ENCODE results near the gene LRRFIP1. TPM values are rescaled to one million over a fixed set of nuclear protein-coding genes. Genes with fewer than 3 reads are reported as not detected.

LRRFIP1 gene
- total and polyA plus RNA-seq, 2 donors = 77.5 to 120 TPM

GRCh38 chr2:237618449-237618848, 8.9 kb upstream of the LRRFIP1 start:
- H3K4me1 ChIP-seq (ENCODE audit: insufficient read depth) = no peaks in the 10 kb centered on the region
- WGBS = 83% methylated on average over 2 of the region's 2 CpGs
- H3K4me3 ChIP-seq (ENCODE audit: low read depth, low read length) = no peak overlapping the region
- no peak overlapping the region for H3K27ac ChIP-seq (ENCODE audit: low read depth)
- no peaks in the 10 kb centered on the region for H3K36me3 ChIP-seq (ENCODE audit: insufficient read depth)
- no peak for DNase-seq (ENCODE audit: extremely low spot score)

- H3K27ac ChIP-seq (ENCODE audit: low read depth) = no peak overlapping the region
- H3K4me1 ChIP-seq (ENCODE audit: insufficient read depth) = no peaks in the 10 kb centered on the region
- 81% methylated on average over 13 of the region's 13 CpGs for WGBS
- H3K36me3 ChIP-seq (ENCODE audit: insufficient read depth) = no peaks in the 10 kb centered on the region
- no peak for DNase-seq (ENCODE audit: extremely low spot score)
- no peak overlapping the region for H3K4me3 ChIP-seq (ENCODE audit: low read depth, low read length)
These were observed 3.7 kb upstream of the LRRFIP1 start for GRCh38 chr2:237623428-237624403.

GRCh38 chr2:237624565-237624964, 2.8 kb upstream of the LRRFIP1 start:
- H3K27ac ChIP-seq (ENCODE audit: low read depth) = no peak overlapping the region
- WGBS = 90% methylated on average over 6 of the region's 6 CpGs
- no peaks in the 10 kb centered on the region for H3K36me3 ChIP-seq (ENCODE audit: insufficient read depth)
- H3K4me3 ChIP-seq (ENCODE audit: low read depth, low read length) = no peak overlapping the region
- no peaks in the 10 kb centered on the region for H3K4me1 ChIP-seq (ENCODE audit: insufficient read depth)
- DNase-seq (ENCODE audit: extremely low spot score) = no peak

GRCh38 chr2:237625216-237625705, 2.1 kb upstream of the LRRFIP1 start:
- Histone ChIP-seq H3K4me3 (ENCODE audit: low read depth, low read length) (no peak overlapping the region), H3K36me3 (ENCODE audit: insufficient read depth) (no peaks in the 10 kb centered on the region), H3K4me1 (ENCODE audit: insufficient read depth) (no peaks in the 10 kb centered on the region), H3K27ac (ENCODE audit: low read depth) (no peak overlapping the region)
- WGBS = 78% methylated on average over 10 of the region's 10 CpGs
- DNase-seq (ENCODE audit: extremely low spot score) = no peak

GRCh38 chr2:237625777-237626176, 1.6 kb upstream of the LRRFIP1 start:
- Histone ChIP-seq H3K4me1 (ENCODE audit: insufficient read depth) (no peaks in the 10 kb centered on the region), H3K36me3 (ENCODE audit: insufficient read depth) (no peaks in the 10 kb centered on the region), H3K27ac (ENCODE audit: low read depth) (no peak overlapping the region), H3K4me3 (ENCODE audit: low read depth, low read length) (no peak overlapping the region)
- DNase-seq (ENCODE audit: extremely low spot score) = no peak
- WGBS = 36% methylated on average over 6 of the region's 6 CpGs

GRCh38 chr2:237626813-237627440, 460 bp upstream of the LRRFIP1 start:
- Histone ChIP-seq H3K27ac (ENCODE audit: low read depth) (no peak overlapping the region), H3K4me1 (ENCODE audit: insufficient read depth) (no peaks in the 10 kb centered on the region), H3K36me3 (ENCODE audit: insufficient read depth) (no peaks in the 10 kb centered on the region), H3K4me3 (ENCODE audit: low read depth, low read length) (peak overlapping the region; percentile 63)
- DNase-seq (ENCODE audit: extremely low spot score) = no peak
- WGBS = 25% methylated on average over 54 of the region's 54 CpGs

GRCh38 chr2:237628247-237629187, 1.1 kb downstream of the LRRFIP1 start:
- Histone ChIP-seq H3K36me3 (ENCODE audit: insufficient read depth) (no peaks in the 10 kb centered on the region), H3K27ac (ENCODE audit: low read depth) (no peak overlapping the region), H3K4me3 (ENCODE audit: low read depth, low read length) (peak overlapping the region; percentile 63), H3K4me1 (ENCODE audit: insufficient read depth) (no peaks in the 10 kb centered on the region)
- 67% methylated on average over 14 of the region's 14 CpGs for WGBS
- DNase-seq (ENCODE audit: extremely low spot score) = no peak

GRCh38 chr2:237629188-237629534, 1.8 kb downstream of the LRRFIP1 start:
- Histone ChIP-seq H3K4me3 (ENCODE audit: low read depth, low read length) (no peak overlapping the region), H3K27ac (ENCODE audit: low read depth) (no peak overlapping the region), H3K4me1 (ENCODE audit: insufficient read depth) (no peaks in the 10 kb centered on the region), H3K36me3 (ENCODE audit: insufficient read depth) (no peaks in the 10 kb centered on the region)
- WGBS = 85% methylated on average over 1 of the region's 1 CpG
- no peak for DNase-seq (ENCODE audit: extremely low spot score)

GRCh38 chr2:237629739-237630138, 2.4 kb downstream of the LRRFIP1 start:
- DNase-seq (ENCODE audit: extremely low spot score) = no peak
- Histone ChIP-seq H3K27ac (ENCODE audit: low read depth) (no peak overlapping the region), H3K4me3 (ENCODE audit: low read depth, low read length) (no peak overlapping the region), H3K4me1 (ENCODE audit: insufficient read depth) (no peaks in the 10 kb centered on the region), H3K36me3 (ENCODE audit: insufficient read depth) (no peaks in the 10 kb centered on the region)
- WGBS = 53% methylated on average over 8 of the region's 8 CpGs

- WGBS = 71% methylated on average over 12 of the region's 12 CpGs
- Histone ChIP-seq H3K27ac (ENCODE audit: low read depth) (no peak overlapping the region), H3K4me3 (ENCODE audit: low read depth, low read length) (no peak overlapping the region), H3K36me3 (ENCODE audit: insufficient read depth) (no peaks in the 10 kb centered on the region), H3K4me1 (ENCODE audit: insufficient read depth) (no peaks in the 10 kb centered on the region)
- no peak for DNase-seq (ENCODE audit: extremely low spot score)
These were observed 3.0 kb downstream of the LRRFIP1 start for GRCh38 chr2:237630216-237631000.

- no peaks in the 10 kb centered on the region for H3K4me1 ChIP-seq (ENCODE audit: insufficient read depth)
- H3K36me3 ChIP-seq (ENCODE audit: insufficient read depth) = no peaks in the 10 kb centered on the region
- WGBS = 90% methylated on average over 14 of the region's 14 CpGs
- DNase-seq (ENCODE audit: extremely low spot score) = no peak
- H3K27ac ChIP-seq (ENCODE audit: low read depth) = no peak overlapping the region
- H3K4me3 ChIP-seq (ENCODE audit: low read depth, low read length) = no peak overlapping the region
These were observed 3.8 kb downstream of the LRRFIP1 start for GRCh38 chr2:237631007-237631785.
